IMR-90 (cell line): ENCODE data around the gene SFTPA1. TPM values are rescaled to one million over a fixed set of nuclear protein-coding genes. Genes with fewer than 3 reads are reported as not detected.
"Not testable (repeated sequence)": the region's sequence is repeated elsewhere in the genome, so short reads cannot be mapped to it uniquely, and the experiment has no call there.

ENCODE experiments used
- ATAC-seq: fragments of 200-7000 bp; cut with Tn5 transposase; 2 replicates; pipeline ENCODE4 v1.9.1; 2020; ENCODE audit warnings: low read depth, mild to moderate bottlenecking, moderate library complexity
- BruUV-seq: library from RNA; stranded (reverse); fragments of 400-500 nt; replicated peaks from 2 replicates; lab custom pipeline; 2021; lab: Mats Ljungman, UMichigan
- CTCF ChIA-PET: fragments of 300-600 bp; formaldehyde crosslinking; extraction: SDS; loops from one replicate; lab custom pipeline; 2021; ENCODE audit warnings: antibody characterized with exemption; lab: Yijun Ruan, JAX
- POLR2A ChIA-PET: fragments of 300-600 bp; sonication (Branson Sonifier 250); formaldehyde crosslinking; loops from one replicate; lab custom pipeline; 2022; ENCODE audit warnings: antibody characterized with exemption; ENCODE audit not compliant: unreplicated experiment; lab: Charles Lee
- DNase-seq: peaks from one replicate; pipeline ENCODE4 v3.0.0; 2013
- H2AFZ ChIP-seq: replicated peaks from 2 replicates; pipeline ENCODE3; 2013; ENCODE audit warnings: low read length, mild to moderate bottlenecking; ENCODE audit not compliant: poor library complexity
- H2AK5ac ChIP-seq: 2 replicates; pipeline ENCODE4 v1.6.1; 2013; ENCODE audit warnings: low read depth, low read length, inconsistent platforms
- H2AK9ac ChIP-seq: replicated peaks from 2 replicates; pipeline ENCODE3; 2013; ENCODE audit warnings: mild to moderate bottlenecking, low read depth, low read length, moderate library complexity; ENCODE audit not compliant: poor library complexity
- H2BK120ac ChIP-seq: 2 replicates; pipeline ENCODE4 v1.6.1; 2013; ENCODE audit warnings: low read depth, low read length, inconsistent platforms
- H2BK15ac ChIP-seq: 3 replicates; pipeline ENCODE4 v1.6.1; 2013; ENCODE audit warnings: low read depth, low read length, inconsistent platforms
- H2BK20ac ChIP-seq: 2 replicates; pipeline ENCODE4 v1.6.1; 2013; ENCODE audit warnings: low read depth, mild to moderate bottlenecking, inconsistent platforms, low read length, moderate library complexity
- H2BK5ac ChIP-seq: 2 replicates; pipeline ENCODE4 v1.6.1; 2013; ENCODE audit warnings: mild to moderate bottlenecking, low read depth, low read length, inconsistent platforms; ENCODE audit not compliant: poor library complexity, severe bottlenecking
- H3K14ac ChIP-seq: replicated peaks from 2 replicates; pipeline ENCODE4 v1.6.1; 2013; ENCODE audit warnings: low read depth, low read length, inconsistent platforms
- H3K18ac ChIP-seq: 2 replicates; pipeline ENCODE4 v1.6.1; 2013; ENCODE audit warnings: low read depth, low read length, control low read depth
- H3K23ac ChIP-seq: 2 replicates; pipeline ENCODE4 v1.6.1; 2013; ENCODE audit warnings: low read depth, low read length, inconsistent platforms
- H3K27ac ChIP-seq: 2 replicates; pipeline ENCODE4 v1.5.1; 2013; ENCODE audit warnings: mild to moderate bottlenecking, control low read depth, low read length; ENCODE audit not compliant: insufficient read depth
- H3K27me3 ChIP-seq: 2 replicates; pipeline ENCODE4 v1.6.1; 2013; ENCODE audit warnings: low read length; ENCODE audit not compliant: control insufficient read depth, insufficient read depth
- H3K36me3 ChIP-seq: 2 replicates; pipeline ENCODE4 v1.6.1; 2013; ENCODE audit warnings: low read length, mixed read lengths; ENCODE audit not compliant: control insufficient read depth, insufficient read depth
- H3K4ac ChIP-seq: 2 replicates; pipeline ENCODE4 v1.6.1; 2013; ENCODE audit warnings: low read depth, low read length, inconsistent platforms
- H3K4me1 ChIP-seq: 2 replicates; pipeline ENCODE4 v1.6.1; 2013; ENCODE audit warnings: low read length, mixed read lengths; ENCODE audit not compliant: control insufficient read depth, insufficient read depth
- H3K4me2 ChIP-seq: 2 replicates; pipeline ENCODE4 v1.6.1; 2013; ENCODE audit warnings: low read depth, mild to moderate bottlenecking, control low read depth, low read length, moderate library complexity
- H3K4me3 ChIP-seq: 2 replicates; pipeline ENCODE4 v1.5.1; 2013; ENCODE audit warnings: low read depth, mild to moderate bottlenecking, control low read depth, low read length, moderate library complexity; ENCODE audit not compliant: insufficient read depth
- H3K56ac ChIP-seq: 2 replicates; pipeline ENCODE4 v1.6.1; 2013; ENCODE audit warnings: low read length, inconsistent platforms; ENCODE audit not compliant: insufficient read depth; ENCODE audit errors: extremely low read depth
- H3K79me1 ChIP-seq, 2 experiments: 2 replicates each; pipeline ENCODE4 v1.6.1; 2013; ENCODE audit warnings: low read length in 2 of 2, inconsistent platforms in 1 of 2, low read depth in 1 of 2
- H3K9ac ChIP-seq: 2 replicates; pipeline ENCODE4 v1.6.1; 2013; ENCODE audit warnings: low read depth, low read length, control low read depth
- H3K9me1 ChIP-seq: 2 replicates; pipeline ENCODE4 v1.6.1; 2013; ENCODE audit warnings: low read length, inconsistent platforms; ENCODE audit not compliant: insufficient read depth
- H3K9me3 ChIP-seq: 2 replicates; pipeline ENCODE4 v1.6.1; 2013; ENCODE audit warnings: low read length; ENCODE audit not compliant: control insufficient read depth, insufficient read depth
- H4K20me1 ChIP-seq: 2 replicates; pipeline ENCODE4 v1.6.1; 2013; ENCODE audit warnings: low read length, inconsistent platforms; ENCODE audit not compliant: insufficient read depth
- H4K5ac ChIP-seq: 2 replicates; pipeline ENCODE4 v1.6.1; 2013; ENCODE audit warnings: mild to moderate bottlenecking, low read depth, low read length, control low read depth
- H4K8ac ChIP-seq, 2 experiments: 2 replicates each; pipeline ENCODE4 v1.6.1; 2013; ENCODE audit warnings: low read depth in 2 of 2, low read length in 2 of 2, control low read depth in 1 of 2, inconsistent platforms in 1 of 2
- H4K91ac ChIP-seq: 2 replicates; pipeline ENCODE4 v1.6.1; 2013; ENCODE audit warnings: low read depth, low read length, inconsistent platforms; ENCODE audit not compliant: insufficient read depth
- NFE2L2 ChIP-seq: fragments of 150-350 bp; IDR thresholded peaks from 2 replicates; pipeline ENCODE4 v1.6.1; 2016; ENCODE audit warnings: low read depth, mild to moderate bottlenecking, low read length
- RCOR1 ChIP-seq: IDR thresholded peaks from 2 replicates; pipeline ENCODE4 v1.6.1; 2012; ENCODE audit warnings: mild to moderate bottlenecking, low read length, improper control_type of control experiment; ENCODE audit not compliant: insufficient replicate concordance
- USF2 ChIP-seq: fragments of 150-350 bp; IDR thresholded peaks from 2 replicates; pipeline ENCODE4 v1.6.1; 2017; ENCODE audit warnings: mild to moderate bottlenecking, antibody characterized with exemption, low read length, low read depth
- WGBS, 2 experiments: methylation state at CpG; one replicate each; pipeline versions ENCODE4 v1.1.5 to v1.1.7; 2013; ENCODE audit warnings: missing lambda C conversion rate in 2 of 2; ENCODE audit not compliant: insufficient read length in 1 of 2; ENCODE audit errors: extremely low coverage in 2 of 2; 5-methylcytosine and 5-hydroxymethylcytosine counted together
- dilution Hi-C: fragments of 300-500 bp; cut with HindIII; formaldehyde crosslinking; loops from one replicate; pipeline ENCODE4 v1.14.3; 2018; ENCODE audit warnings: low sequenced_read_pairs; ENCODE audit not compliant: unreplicated experiment
- in situ Hi-C: fragments of 300-500 bp; cut with MboI; formaldehyde crosslinking; loops from 3 replicates; pipeline ENCODE4 v1.14.3; 2019; ENCODE audit warnings: low sequenced_read_pairs, inconsistent platforms, mixed read lengths
- intact Hi-C: fragments of 100-400 bp; cut with micrococcal nuclease; formaldehyde crosslinking; loops from 2 replicates; pipeline ENCODE4 v1.10.0; 2022
- polyA plus RNA-seq, 3 experiments: library from polyadenylated mRNA; depleted of rRNA; stranded (reverse); fragments of >200 nt; gene quantifications; 2 replicates each; pipeline ENCODE4 v1.2.3, GENCODE V29; 2012; ENCODE audit warnings: low replicate concordance in 1 of 3
- total RNA-seq: library from RNA; depleted of rRNA; stranded (reverse); fragments of >200 nt; gene quantifications from 2 replicates; pipeline ENCODE4 v1.2.3, GENCODE V29; 2012

Gene SFTPA1
- total and polyA plus RNA-seq, 2 of the 4 experiments (the other 2 are of a cell fraction): not detected

- Histone ChIP-seq H3K4me3 (no peak overlapping the region), H2AFZ (no peak overlapping the region), H3K14ac (no peak overlapping the region), H3K27ac (no peak overlapping the region), H3K18ac (no peak overlapping the region), H3K23ac (no peak overlapping the region), H4K20me1 (no peaks in the 10 kb centered on the region), H2BK20ac (no peak overlapping the region), H2BK15ac (no peak overlapping the region), H3K79me1 (no peaks in the 10 kb centered on the region), H3K36me3 (no peaks in the 10 kb centered on the region), H3K56ac (no peak overlapping the region), H2BK5ac (no peak overlapping the region), H3K4me1 (no peaks in the 10 kb centered on the region), H3K4me2 (no peak overlapping the region), H3K9ac (no peak overlapping the region), H4K91ac (no peak overlapping the region), H3K9me1 (no peaks in the 10 kb centered on the region), H3K27me3 (peaks cover 12% of the 10 kb centered on the region), H3K9me3 (no peaks in the 10 kb centered on the region), H3K4ac (no peak overlapping the region), H4K5ac (no peak overlapping the region), H4K8ac (no peak overlapping the region), H2BK120ac (no peak overlapping the region), H2AK5ac (no peak overlapping the region), H2AK9ac (no peak overlapping the region)
- TF ChIP-seq USF2 (no peak), RCOR1 (no peak), NFE2L2 (no peak)
- intact Hi-C loops: no loop called here
- in situ Hi-C loops: no loop called here
- dilution Hi-C loops: no loop called here
- no peak for ATAC-seq
- DNase-seq: no peak
- POLR2A ChIA-PET: no interaction called here
- no CpG with 5 or more reads among the region's 1 CpG for WGBS, 2 experiments
- no TSS peak for BruUV-seq
- CTCF ChIA-PET: no interaction called here
Measured at GRCh38 chr10:79616164-79616563, 5.4 kb downstream of the SFTPA1 start.

- H4K5ac ChIP-seq, H3K56ac ChIP-seq, H4K20me1 ChIP-seq, H3K4me2 ChIP-seq, H4K8ac ChIP-seq, H2BK120ac ChIP-seq, H3K79me1 ChIP-seq, BruUV-seq, ATAC-seq, H3K9ac ChIP-seq, in situ Hi-C loops, H2BK15ac ChIP-seq, H3K23ac ChIP-seq, H3K4ac ChIP-seq, DNase-seq, intact Hi-C loops, H3K27me3 ChIP-seq, H2AFZ ChIP-seq, POLR2A ChIA-PET, H3K9me1 ChIP-seq, CTCF ChIA-PET, H2BK5ac ChIP-seq, H4K91ac ChIP-seq, H3K36me3 ChIP-seq, H2AK9ac ChIP-seq, H3K9me3 ChIP-seq, H3K4me3 ChIP-seq, H2AK5ac ChIP-seq, H3K14ac ChIP-seq, H3K4me1 ChIP-seq, H3K18ac ChIP-seq, H3K27ac ChIP-seq, dilution Hi-C loops, H2BK20ac ChIP-seq: not testable (repeated sequence)
Measured at GRCh38 chr10:79623663-79624062, 12.9 kb downstream of the SFTPA1 start.
